Breast epithelium (tissue), 3 donors: ENCODE measurements around the gene RPS4Y2.

ENCODE experiments used
- POLR2A ChIP-seq: fragments of 450-650 bp; IDR thresholded peaks from one replicate; pipeline ENCODE4 v1.6.1; 2016; ENCODE audit warnings: antibody characterized with exemption, mild to moderate bottlenecking, moderate library complexity
- POLR2AphosphoS5 ChIP-seq, 3 donors: sonication (generic); formaldehyde crosslinking; IDR thresholded peaks; one replicate each; pipeline ENCODE4 v1.6.1; 2017; ENCODE audit warnings: antibody characterized with exemption in 3 of 3
- TF ChIP-seq, protein P1 (sequence below), 3 donors: fragments of 450-650 bp; IDR thresholded peaks; one replicate each; pipeline ENCODE4 v1.5.1; 2016 to 2017; ENCODE audit warnings: antibody characterized with exemption in 3 of 3, mild to moderate bottlenecking in 3 of 3, moderate library complexity in 3 of 3

DNA sequence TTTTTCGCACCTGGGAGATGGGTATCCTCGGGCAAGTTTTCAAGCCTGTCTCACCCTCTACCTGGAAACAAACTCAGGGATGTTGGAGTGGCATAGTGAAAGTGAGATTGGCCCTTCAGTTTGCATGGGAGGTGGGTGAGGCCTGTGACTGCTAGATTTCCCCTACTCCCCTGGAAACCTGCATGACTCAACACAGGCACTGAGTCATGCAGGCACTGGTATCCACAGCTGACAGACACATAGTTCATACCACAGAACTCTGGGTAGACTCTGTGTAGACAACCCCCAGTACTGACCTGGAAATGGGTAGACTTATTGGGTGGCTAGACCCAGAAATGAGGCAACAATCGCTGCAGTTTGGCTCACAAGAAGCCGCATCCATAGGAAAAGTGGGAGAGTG lies 41.5 kb upstream of the RPS4Y2 start:
- TF ChIP-seq POLR2A (no peak), POLR2AphosphoS5 (IDR thresholded peaks at IDR 0.05) (no peak)
- TF ChIP-seq, protein P1, sequence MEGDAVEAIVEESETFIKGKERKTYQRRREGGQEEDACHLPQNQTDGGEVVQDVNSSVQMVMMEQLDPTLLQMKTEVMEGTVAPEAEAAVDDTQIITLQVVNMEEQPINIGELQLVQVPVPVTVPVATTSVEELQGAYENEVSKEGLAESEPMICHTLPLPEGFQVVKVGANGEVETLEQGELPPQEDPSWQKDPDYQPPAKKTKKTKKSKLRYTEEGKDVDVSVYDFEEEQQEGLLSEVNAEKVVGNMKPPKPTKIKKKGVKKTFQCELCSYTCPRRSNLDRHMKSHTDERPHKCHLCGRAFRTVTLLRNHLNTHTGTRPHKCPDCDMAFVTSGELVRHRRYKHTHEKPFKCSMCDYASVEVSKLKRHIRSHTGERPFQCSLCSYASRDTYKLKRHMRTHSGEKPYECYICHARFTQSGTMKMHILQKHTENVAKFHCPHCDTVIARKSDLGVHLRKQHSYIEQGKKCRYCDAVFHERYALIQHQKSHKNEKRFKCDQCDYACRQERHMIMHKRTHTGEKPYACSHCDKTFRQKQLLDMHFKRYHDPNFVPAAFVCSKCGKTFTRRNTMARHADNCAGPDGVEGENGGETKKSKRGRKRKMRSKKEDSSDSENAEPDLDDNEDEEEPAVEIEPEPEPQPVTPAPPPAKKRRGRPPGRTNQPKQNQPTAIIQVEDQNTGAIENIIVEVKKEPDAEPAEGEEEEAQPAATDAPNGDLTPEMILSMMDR (IDR thresholded peaks at IDR 0.05) = no peak
